K562 (cell line): ENCODE results near the gene DENND1A. TPM values are rescaled to one million over a fixed set of nuclear protein-coding genes. Genes with fewer than 3 reads are reported as not detected.

Experiments
- ATAC-seq: fragments of 200-7000 bp; cut with Tn5 transposase; 3 replicates; pipeline ENCODE4 v1.9.1; 2020; ENCODE audit warnings: moderate library complexity
- BruUV-seq: library from RNA; stranded (reverse); fragments of 400-500 nt; replicated peaks from 2 replicates; lab custom pipeline; 2021; lab: Mats Ljungman, UMichigan
- CTCF ChIA-PET: fragments of 300-600 bp; formaldehyde crosslinking; extraction: SDS; loops from one replicate; lab custom pipeline; 2021; ENCODE audit warnings: low intra/inter-chr PET ratio; lab: Yijun Ruan, JAX
- POLR2A ChIA-PET: fragments of 300-600, 350-650 bp; sonication (Branson Sonifier 250); formaldehyde crosslinking; extraction: SDS; loops from one replicate; lab custom pipeline; 2021; ENCODE audit warnings: antibody characterized with exemption, inconsistent platforms; lab: Yijun Ruan, JAX
- DNase-seq, 4 experiments: peaks; one replicate each; pipeline versions ENCODE4 v3.0.0 to v3.0.0-alpha.2; 2011 to 2018; ENCODE audit warnings: low spot score in 3 of 4, mixed read lengths in 3 of 4; ENCODE audit errors: extremely low read depth in 1 of 4
- FAIRE-seq: peaks from 2 replicates; lab custom pipeline; 2011; peaks lifted over from hg19 to GRCh38; lab: Jason Lieb, UNC
- H2AFZ ChIP-seq: 2 replicates; pipeline ENCODE4 v1.6.0; 2011; ENCODE audit warnings: low read depth, low read length, control low read depth, inconsistent platforms
- H3K27ac ChIP-seq: fragments of 200-600 bp; 3 replicates; pipeline ENCODE4 v1.8.0; 2011; ENCODE audit warnings: low read depth, mild to moderate bottlenecking, control low read depth, inconsistent platforms, low read length, moderate library complexity, mixed read lengths; ENCODE audit errors: extremely low read depth
- H3K27me3 ChIP-seq, 2 experiments: fragments of 300-600 bp in 1 of 2; 2 replicates in 1 of 2; 3 replicates in 1 of 2; pipeline versions ENCODE4 v1.6.0 to v1.8.0; 2011; ENCODE audit warnings: inconsistent platforms in 2 of 2, low read length in 2 of 2, mild to moderate bottlenecking in 1 of 2, mixed read lengths in 1 of 2, moderate library complexity in 1 of 2; ENCODE audit not compliant: control insufficient read depth in 2 of 2, insufficient read depth in 2 of 2
- H3K36me3 ChIP-seq: fragments of 300-600 bp; 3 replicates; pipeline ENCODE4 v1.8.0; 2011; ENCODE audit warnings: mild to moderate bottlenecking, low read length, inconsistent platforms; ENCODE audit not compliant: control insufficient read depth, insufficient read depth
- H3K4me1 ChIP-seq, 2 experiments: fragments of 200-600 bp in 1 of 2; replicated peaks in 1 of 2; 2 replicates in 1 of 2; 3 replicates in 1 of 2; pipeline versions ENCODE4 v1.5.1 to v1.8.0; 2011; ENCODE audit warnings: inconsistent platforms in 2 of 2, low read length in 2 of 2, mild to moderate bottlenecking in 1 of 2, mixed read lengths in 1 of 2, moderate library complexity in 1 of 2; ENCODE audit not compliant: control insufficient read depth in 2 of 2, insufficient read depth in 2 of 2
- H3K4me2 ChIP-seq: 2 replicates; pipeline ENCODE4 v1.6.1; 2011; ENCODE audit warnings: low read length, control low read depth, inconsistent platforms, mixed read lengths; ENCODE audit not compliant: insufficient read depth
- H3K4me3 ChIP-seq: fragments of 200-600 bp; sonication (generic), shearing (Covaris generic); 2 replicates; pipeline ENCODE4 v1.5.1; 2016; ENCODE audit warnings: control low read depth, inconsistent platforms
- H3K79me2 ChIP-seq: fragments of 200-600 bp; 3 replicates; pipeline ENCODE4 v1.8.0; 2011; ENCODE audit warnings: low read length, inconsistent platforms; ENCODE audit not compliant: control insufficient read depth, insufficient read depth
- H3K9ac ChIP-seq, 2 experiments: 2 replicates each; pipeline versions ENCODE4 v1.6.0 to v1.6.1; 2011; ENCODE audit warnings: low read depth in 2 of 2, low read length in 2 of 2, control low read depth in 1 of 2, inconsistent platforms in 1 of 2, mild to moderate bottlenecking in 1 of 2, mixed read lengths in 1 of 2; ENCODE audit not compliant: insufficient read depth in 1 of 2
- H3K9me1 ChIP-seq: one replicate; pipeline ENCODE4 v1.6.0; 2011; ENCODE audit warnings: inconsistent platforms, mild to moderate bottlenecking, low read length, moderate library complexity; ENCODE audit not compliant: control insufficient read depth, insufficient read depth
- H3K9me3 ChIP-seq: replicated peaks from 2 replicates; pipeline ENCODE4 v1.5.1; 2011; ENCODE audit warnings: low read depth, low read length, inconsistent platforms; ENCODE audit not compliant: control insufficient read depth, insufficient read depth
- H4K20me1 ChIP-seq: replicated peaks from 2 replicates; pipeline ENCODE4 v1.6.1; 2011; ENCODE audit warnings: low read length, inconsistent platforms, mixed read lengths; ENCODE audit not compliant: control insufficient read depth, insufficient read depth
- ILK ChIP-seq: fragments of 450-650 bp; IDR thresholded peaks from 2 replicates; pipeline ENCODE4 v1.6.1; 2016; ENCODE audit warnings: missing genetic modification characterization, low read depth, mild to moderate bottlenecking, missing compliant biosample characterization, moderate library complexity, borderline replicate concordance
- MEF2D ChIP-seq: conservative IDR thresholded peaks from 2 replicates; pipeline ENCODE4 v1.6.1; 2016; ENCODE audit warnings: low read depth, missing genetic modification characterization, missing compliant biosample characterization
- PRDM10 ChIP-seq: fragments of 450-650 bp; IDR thresholded peaks from 2 replicates; pipeline ENCODE4 v1.6.1; 2018; ENCODE audit not compliant: partially characterized antibody
- TOE1 ChIP-seq, 2 experiments: fragments of 450-650 bp in 1 of 2; sonication (generic) in 1 of 2; formaldehyde crosslinking in 1 of 2; IDR thresholded peaks; 2 replicates each; pipeline versions ENCODE4 v1.7.1 to v1.8.0; 2016 to 2022; ENCODE audit warnings: borderline replicate concordance in 2 of 2, mild to moderate bottlenecking in 2 of 2, antibody characterized with exemption in 1 of 2, inconsistent platforms in 1 of 2, low read depth in 1 of 2, missing genetic modification reagents in 1 of 2, moderate library complexity in 1 of 2
- ZNF830 ChIP-seq: fragments of 250-450 bp; sonication (Bioruptor Pico); IDR thresholded peaks from 2 replicates; pipeline ENCODE4 v1.5.0; 2021; ENCODE audit warnings: mild to moderate bottlenecking
- WGBS: fragments of 100-300 bp; shearing (Covaris generic); methylation state at CpG from one replicate; pipeline ENCODE4 v1.1.6; 2016; ENCODE audit warnings: low coverage, mixed read lengths; ENCODE audit not compliant: insufficient coverage; ENCODE audit errors: missing lambda C conversion rate; 5-methylcytosine and 5-hydroxymethylcytosine counted together
- in situ Hi-C: fragments of 300-500 bp; cut with MboI; formaldehyde crosslinking; loops from 4 replicates; pipeline ENCODE4 v1.15.0; 2018; ENCODE audit warnings: inconsistent platforms, mixed read lengths
- intact Hi-C: fragments of 100-400 bp; cut with micrococcal nuclease; formaldehyde crosslinking; loops from 2 replicates; pipeline ENCODE4 v1.14.2; 2022
- polyA plus RNA-seq, 8 experiments: library from polyadenylated mRNA; depleted of rRNA in 4 of 8; stranded (reverse) in 5 of 8; unstranded in 3 of 8; fragments of >200 nt; fragmentation: Nextera tagmentation in 2 of 8; fragmentation: Illumina TruSeq in 1 of 8; extraction: Ambion mirVana in 2 of 8; extraction: Trizol in 1 of 8; gene quantifications; 2 replicates each; pipeline versions ENCODE4 v1.2.1 to v1.2.3, GENCODE V29; 2011 to 2014; ENCODE audit warnings: inconsistent platforms in 1 of 8, missing spikeins in 1 of 8
- total RNA-seq, 7 experiments: library from RNA; depleted of rRNA in 6 of 7; stranded (reverse); fragments of >200 nt in 6 of 7; fragmentation: Illumina TruSeq in 2 of 7; extraction: Trizol in 2 of 7; gene quantifications; 2 replicates each; pipeline versions ENCODE4 v1.2.1 to v1.2.3, GENCODE V29; 2011 to 2021; ENCODE audit warnings: low replicate concordance in 1 of 7
- TF ChIP-seq, protein P1 (sequence below): fragments of 450-650 bp; conservative IDR thresholded peaks from 2 replicates; pipeline ENCODE4 v1.6.1; 2016; ENCODE audit warnings: missing genetic modification characterization, low read depth, mild to moderate bottlenecking, control low read depth, missing compliant biosample characterization

DENND1A gene
- total and polyA plus RNA-seq, 9 of the 15 experiments (the other 6 are each of a cell fraction or from before 2014, with no cell fraction given) = 7.6 to 29.5 (median 15.7) TPM

GRCh38 chr9:123773783-123774182 lies 156.1 kb downstream of the DENND1A start:
- H2AFZ ChIP-seq = no peak overlapping the region
- H3K27me3 ChIP-seq = no peaks in the 10 kb centered on the region
- ChIA-PET CTCF (no interaction called here), POLR2A (interaction anchor here (1.4 kb wide), 1 partner anchor 9 kb away, joined by 3 read pairs; no protein-coding TSS in a partner anchor)
- in situ Hi-C loops = no loop called here
- H3K9me3 ChIP-seq = no peaks in the 10 kb centered on the region
- TF ChIP-seq PRDM10 = no peak
- TF ChIP-seq ILK (tag) = no peak
- TF ChIP-seq ZNF830 = no peak
- no peak for TF ChIP-seq TOE1 (IDR thresholded peaks at IDR 0.05; ENCODE audit: borderline replicate concordance)
- no peak for TF ChIP-seq TOE1 (CRISPR knock-in tag; IDR thresholded peaks at IDR 0.05; ENCODE audit: borderline replicate concordance, low read depth)
- TF ChIP-seq MEF2D = no peak
- TF ChIP-seq, protein P1, sequence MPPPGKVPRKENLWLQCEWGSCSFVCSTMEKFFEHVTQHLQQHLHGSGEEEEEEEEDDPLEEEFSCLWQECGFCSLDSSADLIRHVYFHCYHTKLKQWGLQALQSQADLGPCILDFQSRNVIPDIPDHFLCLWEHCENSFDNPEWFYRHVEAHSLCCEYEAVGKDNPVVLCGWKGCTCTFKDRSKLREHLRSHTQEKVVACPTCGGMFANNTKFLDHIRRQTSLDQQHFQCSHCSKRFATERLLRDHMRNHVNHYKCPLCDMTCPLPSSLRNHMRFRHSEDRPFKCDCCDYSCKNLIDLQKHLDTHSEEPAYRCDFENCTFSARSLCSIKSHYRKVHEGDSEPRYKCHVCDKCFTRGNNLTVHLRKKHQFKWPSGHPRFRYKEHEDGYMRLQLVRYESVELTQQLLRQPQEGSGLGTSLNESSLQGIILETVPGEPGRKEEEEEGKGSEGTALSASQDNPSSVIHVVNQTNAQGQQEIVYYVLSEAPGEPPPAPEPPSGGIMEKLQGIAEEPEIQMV (tag) = no peak
- no peak for DNase-seq
- no peak overlapping the region for H3K4me2 ChIP-seq
- no peaks in the 10 kb centered on the region for H3K79me2 ChIP-seq
- BruUV-seq = no TSS peak
- H3K9me1 ChIP-seq = no peaks in the 10 kb centered on the region
- H3K36me3 ChIP-seq = no peaks in the 10 kb centered on the region
- FAIRE-seq = no peak
- WGBS = 38% methylated on average over 2 of the region's 2 CpGs
- no peaks in the 10 kb centered on the region for H3K4me1 ChIP-seq
- H3K4me3 ChIP-seq = no peak overlapping the region
- no peaks in the 10 kb centered on the region for H4K20me1 ChIP-seq
- ATAC-seq = no peak
- H3K27ac ChIP-seq = no peak overlapping the region
- H3K9ac ChIP-seq = no peak overlapping the region
- intact Hi-C loops = no loop called here
